Upper lobe of left lung (tissue), 4 donors: ENCODE data around the gene SDK2.

ENCODE experiments used
- CTCF ChIP-seq, 6 experiments: fragments of 450-650 bp in 4 of 6; fragments of 200-600 bp in 2 of 6; sonication (generic) in 2 of 6; IDR thresholded peaks; one replicate each; pipeline ENCODE4 v1.5.1; 2016 to 2019; ENCODE audit warnings: antibody characterized with exemption in 6 of 6
- POLR2A ChIP-seq, 4 donors: fragments of 450-650 bp; IDR thresholded peaks; one replicate each; pipeline ENCODE4 v1.5.1; 2016 to 2017; ENCODE audit warnings: antibody characterized with exemption in 4 of 4, mild to moderate bottlenecking in 2 of 4
- POLR2AphosphoS5 ChIP-seq, 2 donors: sonication (generic); formaldehyde crosslinking; IDR thresholded peaks; one replicate each; pipeline ENCODE4 v1.5.1; 2017; ENCODE audit warnings: antibody characterized with exemption in 2 of 2

GRCh38 chr17:73379826-73380225 lies 264.4 kb downstream of the SDK2 start:
- TF ChIP-seq CTCF (IDR thresholded peaks at IDR 0.05) (no peak), POLR2A (IDR thresholded peaks at IDR 0.05) (no peak), POLR2AphosphoS5 (IDR thresholded peaks at IDR 0.05) (no peak)
